COLO829 (cell line): Measurements from ENCODE around the gene TMEM178A.
"Not testable (repeated sequence)": the region's sequence is repeated elsewhere in the genome, so short reads cannot be mapped to it uniquely, and the experiment has no call there.

ENCODE experiments used
- DNase-seq: peaks from one replicate; pipeline ENCODE4 v3.0.0; 2012; ENCODE audit warnings: low spot score

TMEM178A gene

DNA sequence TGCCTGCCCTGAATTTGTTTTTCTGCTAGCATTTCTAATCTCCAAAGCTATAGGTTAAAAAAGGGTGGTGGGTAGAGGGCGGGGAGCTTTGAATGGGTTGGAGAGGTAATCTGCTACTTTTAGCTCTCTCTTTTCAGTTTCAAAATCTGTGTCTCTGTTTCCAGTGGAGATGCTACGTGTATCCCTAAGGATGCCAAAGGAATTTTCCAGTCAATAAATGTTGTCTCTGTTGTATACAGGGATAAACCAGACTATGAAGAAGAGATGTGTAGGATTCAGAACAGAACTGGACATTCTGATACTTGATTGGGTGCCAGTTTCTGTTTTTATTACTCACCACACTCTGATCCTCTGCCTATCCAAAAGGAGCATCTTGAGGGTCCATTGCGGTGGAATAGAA lies 50.1 kb downstream of the TMEM178A start:
- no peak for DNase-seq

DNA sequence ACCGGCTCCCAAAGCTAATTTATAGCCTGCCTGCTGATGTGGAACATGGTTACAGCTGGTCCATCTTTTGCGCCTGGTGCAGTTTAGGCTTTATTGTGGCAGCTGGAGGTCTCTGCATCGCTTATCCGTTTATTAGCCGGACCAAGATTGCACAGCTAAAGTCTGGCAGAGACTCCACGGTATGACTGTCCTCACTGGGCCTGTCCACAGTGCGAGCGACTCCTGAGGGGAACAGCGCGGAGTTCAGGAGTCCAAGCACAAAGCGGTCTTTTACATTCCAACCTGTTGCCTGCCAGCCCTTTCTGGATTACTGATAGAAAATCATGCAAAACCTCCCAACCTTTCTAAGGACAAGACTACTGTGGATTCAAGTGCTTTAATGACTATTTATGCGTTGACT lies 51.4 kb downstream of the TMEM178A start:
- DNase-seq: no peak

DNA sequence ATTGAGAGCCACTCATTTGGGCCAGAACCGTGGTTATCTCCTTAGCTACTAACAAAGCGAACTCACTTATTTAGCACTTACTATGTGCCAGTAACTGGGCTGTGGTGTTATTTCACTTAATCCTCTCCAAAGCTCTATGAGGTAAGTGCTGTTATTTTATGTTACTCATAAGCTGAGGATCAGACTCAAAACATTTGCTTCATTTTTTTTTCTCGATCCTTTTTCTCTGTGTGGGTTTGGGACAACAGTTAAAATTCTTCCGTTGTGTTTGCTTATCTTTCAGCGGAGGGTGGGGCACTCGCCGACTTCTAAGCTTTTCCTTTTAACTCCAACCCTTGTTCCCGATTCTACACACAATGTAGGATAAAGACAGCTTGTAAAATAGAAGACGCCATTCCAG lies 52.8 kb downstream of the TMEM178A start:
- no peak for DNase-seq

GRCh38 chr2:39719317-39719716 lies 53.6 kb downstream of the TMEM178A start:
- DNase-seq: no peak

- no peak for DNase-seq
Measured at GRCh38 chr2:39720970-39721369, 55.3 kb downstream of the TMEM178A start.

DNA sequence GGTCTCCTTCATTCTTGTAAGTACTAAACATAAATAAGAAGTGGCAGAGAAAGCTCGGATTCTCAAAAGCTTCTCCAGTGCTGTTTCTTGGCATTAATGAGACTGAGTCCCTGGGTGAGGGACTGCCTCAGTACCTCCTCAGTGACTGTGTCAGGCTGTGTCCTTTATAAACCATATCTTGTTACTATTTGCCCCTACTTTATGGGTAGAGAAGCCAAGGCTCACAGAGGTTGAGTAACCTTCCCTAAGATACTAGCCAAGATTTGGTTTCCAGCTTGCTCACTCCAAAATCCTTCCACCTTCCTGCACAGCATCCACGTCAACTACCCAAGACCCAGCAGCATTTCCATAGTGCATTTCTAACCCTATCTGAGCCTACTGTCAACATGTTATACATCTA lies 57.8 kb downstream of the TMEM178A start:
- no peak for DNase-seq

GRCh38 chr2:39723946-39724827 lies 58.5 kb downstream of the TMEM178A start:
- no peak for DNase-seq

DNA sequence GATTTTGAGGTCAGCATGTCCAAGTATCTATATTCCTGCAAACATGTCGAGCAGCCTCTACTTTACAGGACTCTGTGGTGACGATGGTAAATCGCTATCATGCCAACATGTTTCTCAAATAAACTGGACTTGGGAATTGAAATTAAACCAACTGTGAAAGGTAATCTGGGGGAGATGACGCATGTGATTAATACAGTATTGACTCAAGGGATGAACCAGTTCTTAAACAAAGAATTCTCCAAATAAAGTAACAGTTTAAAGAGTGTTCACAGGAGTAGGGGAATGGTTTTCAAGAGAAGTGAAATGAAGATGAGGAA lies 59.1 kb downstream of the TMEM178A start:
- DNase-seq: no peak

- no peak for DNase-seq
Measured at GRCh38 chr2:39725401-39725800, 59.7 kb downstream of the TMEM178A start.

DNA sequence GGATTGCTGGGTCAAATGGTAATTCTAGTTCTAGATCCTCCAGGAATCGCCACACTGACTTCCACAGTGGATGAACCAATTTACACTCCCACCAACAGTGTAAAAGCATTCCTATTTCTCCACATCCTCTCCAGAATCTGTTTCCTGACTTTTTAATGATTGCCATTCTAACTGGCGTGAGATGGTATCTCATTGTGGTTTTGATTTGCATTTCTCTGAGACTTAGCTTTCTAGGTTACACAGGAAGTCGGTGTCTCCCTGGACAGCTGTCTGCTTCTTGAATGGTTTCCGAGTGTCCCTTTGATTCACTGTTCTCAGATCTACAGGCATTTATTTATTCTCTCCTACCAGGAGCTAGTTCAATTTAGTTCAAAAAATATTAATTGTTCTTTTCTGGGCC lies 62.4 kb downstream of the TMEM178A start:
- not testable (repeated sequence) for DNase-seq

- DNase-seq: peak; percentile 48
Measured at GRCh38 chr2:39728941-39729351, 63.2 kb downstream of the TMEM178A start.

GRCh38 chr2:39730276-39730675 lies 64.6 kb downstream of the TMEM178A start:
- no peak for DNase-seq

- DNase-seq: peak; percentile 58
Measured at GRCh38 chr2:39730685-39731302, 65.1 kb downstream of the TMEM178A start.

DNA sequence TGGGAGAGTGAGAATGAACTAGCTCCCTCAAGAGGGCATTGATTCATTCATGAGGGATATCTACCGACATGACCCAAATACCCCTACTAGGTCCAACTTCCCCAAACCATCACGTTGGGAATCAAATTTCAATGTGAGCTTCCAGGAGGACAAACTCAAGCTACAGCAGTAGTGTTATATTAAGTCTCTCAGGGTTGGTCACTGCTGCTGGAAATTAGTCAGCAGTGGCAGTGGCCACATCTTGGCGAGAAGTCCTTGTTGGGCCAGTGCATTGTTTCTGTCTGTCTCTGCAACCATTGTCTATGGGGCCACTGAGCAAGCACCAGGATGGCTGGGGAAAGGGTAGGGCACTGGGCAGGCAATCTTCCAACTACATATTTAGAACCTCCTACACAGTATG lies 65.8 kb downstream of the TMEM178A start:
- DNase-seq: no peak

- no peak for DNase-seq
Measured at GRCh38 chr2:39732482-39732881, 66.8 kb downstream of the TMEM178A start.

DNA sequence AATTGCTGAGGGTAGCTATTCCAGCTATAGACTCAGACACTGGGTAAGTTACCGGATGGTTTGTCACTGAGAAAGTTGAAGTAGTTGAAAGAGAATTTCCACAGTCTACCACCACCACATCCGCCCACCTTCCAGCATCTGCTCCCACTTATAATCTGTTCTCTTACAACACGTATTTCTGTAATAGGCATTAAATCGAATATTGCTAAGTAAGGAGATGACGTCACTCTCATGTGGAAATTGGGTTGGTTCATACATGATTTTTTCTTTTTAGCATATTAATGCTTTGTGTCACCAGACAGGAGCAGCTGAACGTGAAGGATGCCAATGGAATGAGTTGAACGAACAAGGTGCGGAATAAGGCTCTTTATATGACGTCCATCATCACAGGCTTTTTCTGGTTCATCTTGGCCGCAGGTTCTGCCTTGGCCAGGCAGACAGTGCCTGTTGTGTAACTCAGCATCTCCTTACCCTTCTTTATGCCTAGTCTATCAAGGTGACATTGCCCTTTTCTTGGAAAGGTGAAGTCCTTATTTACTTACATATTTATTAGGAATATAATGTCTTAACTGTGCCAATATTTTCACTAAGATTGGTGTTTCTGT lies 67.5 kb downstream of the TMEM178A start:
- no peak for DNase-seq

DNA sequence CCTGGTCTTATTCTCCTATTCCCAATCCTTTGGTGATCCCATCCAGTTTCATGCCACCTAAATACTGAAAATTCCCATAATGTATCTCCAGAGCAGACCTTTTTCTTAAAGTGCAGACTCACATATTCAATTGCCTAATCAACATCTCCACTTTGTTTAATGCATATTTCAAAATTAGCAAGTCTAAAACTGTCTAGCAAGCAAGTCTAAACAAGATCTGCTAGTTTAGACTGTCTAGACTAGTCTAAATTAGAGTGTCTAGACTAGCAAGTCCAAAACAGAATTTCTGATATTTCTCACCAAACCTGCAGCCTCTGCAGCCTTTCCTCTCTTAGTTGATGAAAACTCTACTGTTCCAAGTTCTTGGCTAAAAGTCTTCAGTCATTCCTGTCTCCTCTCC lies 68.7 kb downstream of the TMEM178A start:
- no peak for DNase-seq

DNA sequence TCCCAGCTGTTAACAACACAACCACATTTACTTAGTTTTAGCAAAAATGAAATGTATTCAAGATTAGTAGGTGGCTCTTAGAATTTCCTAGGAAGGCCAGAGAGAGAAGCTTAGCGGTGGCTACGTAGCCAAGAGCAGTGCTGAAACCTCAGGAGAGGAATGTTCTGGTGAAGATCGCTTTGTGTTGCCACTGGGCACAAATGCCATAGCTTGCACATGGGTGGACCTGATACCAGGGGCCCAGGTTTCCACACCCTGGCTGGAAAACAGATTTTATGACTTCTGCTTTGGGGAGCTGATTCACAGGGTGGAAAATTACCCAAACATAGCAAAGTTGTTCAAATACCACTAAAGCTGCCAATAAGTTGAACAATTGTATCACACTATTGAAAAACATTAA lies 69.9 kb downstream of the TMEM178A start:
- no peak for DNase-seq

DNA sequence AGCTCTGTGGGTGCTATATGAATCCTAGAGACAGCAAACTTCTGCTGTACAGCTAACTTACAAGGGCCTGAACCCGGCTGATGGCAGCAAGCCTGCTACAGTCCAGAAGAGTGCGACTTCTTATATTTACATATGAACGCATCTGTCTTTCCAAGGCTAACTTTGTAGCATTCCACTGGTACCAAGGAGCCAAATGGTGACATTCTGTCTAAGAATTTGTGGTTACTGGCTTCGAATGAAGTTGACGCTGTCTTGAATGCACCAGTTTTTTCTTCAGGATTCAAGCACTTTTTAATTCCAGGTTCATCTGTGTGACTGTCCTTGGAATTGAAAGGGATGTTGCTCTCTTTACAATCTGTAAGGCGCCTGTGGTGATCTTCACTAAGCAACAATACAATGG lies 70.9 kb downstream of the TMEM178A start:
- DNase-seq: no peak

DNA sequence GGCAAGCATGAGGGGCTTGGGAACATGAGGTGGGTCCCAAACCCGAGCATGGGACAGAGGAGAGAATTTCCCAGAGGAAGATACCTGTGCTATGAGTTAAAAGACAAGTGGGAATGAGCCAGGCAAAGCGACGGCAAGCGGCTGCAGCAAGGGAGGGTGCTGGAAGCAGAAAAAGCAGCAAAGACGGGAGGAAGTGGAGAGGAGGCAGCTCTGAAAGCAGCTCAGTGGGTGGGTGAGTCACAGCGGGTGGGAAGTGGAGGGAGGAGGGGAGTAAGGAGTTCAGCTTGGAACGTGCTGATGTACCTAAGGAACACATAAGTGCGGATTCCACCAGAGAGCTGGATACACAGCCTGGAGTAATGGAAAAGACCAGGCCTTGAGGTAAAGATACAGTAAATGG lies 71.9 kb downstream of the TMEM178A start:
- no peak for DNase-seq

- DNase-seq: no peak
Measured at GRCh38 chr2:39738936-39739335, 73.2 kb downstream of the TMEM178A start.

GRCh38 chr2:39739386-39739785 lies 73.7 kb downstream of the TMEM178A start:
- no peak for DNase-seq

- DNase-seq: no peak
Measured at GRCh38 chr2:39741871-39742270, 76.2 kb downstream of the TMEM178A start.
